DMS53 treated with DMSO at 0.1 percent for 48 hours (cell line): ENCODE measurements around the gene PDE6A.
"Not testable (repeated sequence)": the region's sequence is repeated elsewhere in the genome, so short reads cannot be mapped to it uniquely, and the experiment has no call there.

Source experiments
- DNase-seq: peaks from one replicate; lab custom pipeline; 2025; ENCODE audit not compliant: unreplicated experiment; lab: John Stamatoyannopoulos, UW

PDE6A gene

DNA sequence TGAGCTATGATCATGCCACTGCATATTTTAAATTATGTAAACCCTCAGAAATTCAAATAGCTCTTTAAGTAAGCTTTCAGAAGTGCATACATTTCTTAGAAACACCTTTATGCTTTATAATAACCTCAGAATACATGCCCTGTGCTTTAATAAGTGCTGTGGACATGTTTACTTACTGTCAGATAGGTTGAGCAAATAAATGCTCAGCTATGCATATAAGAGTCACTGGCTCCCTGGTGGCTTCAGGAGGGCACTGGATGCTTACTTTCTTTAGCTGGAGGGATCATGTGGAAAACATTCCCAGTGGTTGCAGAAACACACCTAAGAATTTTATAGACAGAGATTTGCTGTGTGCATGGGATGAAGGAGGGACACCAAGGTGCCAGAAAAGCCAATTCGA lies 74.4 kb downstream of the PDE6A start:
- DNase-seq = peak; percentile 27

- no peak for DNase-seq
Measured at GRCh38 chr5:149869411-149869821, 75.2 kb downstream of the PDE6A start.

GRCh38 chr5:149865746-149866145 lies 78.8 kb downstream of the PDE6A start:
- DNase-seq = no peak

GRCh38 chr5:149863830-149864229 lies 80.8 kb downstream of the PDE6A start:
- no peak for DNase-seq

GRCh38 chr5:149863176-149863575 lies 81.4 kb downstream of the PDE6A start:
- DNase-seq = no peak

DNA sequence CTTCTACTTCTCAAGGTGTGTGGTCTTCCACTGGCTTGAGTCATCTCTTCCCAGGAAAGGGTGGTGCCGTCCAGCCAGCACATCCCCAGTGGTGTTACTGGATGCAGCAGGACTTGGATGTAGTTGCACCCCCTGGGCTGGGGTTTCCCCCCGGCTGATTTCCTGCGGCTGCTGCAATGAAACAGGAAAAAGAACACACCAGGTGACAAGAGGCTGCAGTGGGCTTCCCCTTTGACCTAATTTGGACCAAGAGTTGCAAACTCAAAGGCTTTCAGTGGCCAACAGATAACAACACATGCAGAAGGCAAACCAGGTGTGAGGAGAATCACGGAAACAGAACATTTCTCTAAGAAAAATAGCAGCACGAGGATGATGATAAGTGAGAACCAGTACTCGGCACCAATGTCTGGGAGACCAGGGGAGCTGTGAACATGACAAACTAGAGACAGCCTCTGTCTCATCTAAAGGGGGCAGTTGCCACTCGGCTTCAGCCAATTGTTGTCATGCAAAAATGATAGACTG lies 83.7 kb downstream of the PDE6A start:
- no peak for DNase-seq

GRCh38 chr5:149859746-149860145 lies 84.8 kb downstream of the PDE6A start:
- DNase-seq = no peak

GRCh38 chr5:149858481-149858880 lies 86.1 kb downstream of the PDE6A start:
- not testable (repeated sequence) for DNase-seq

DNA sequence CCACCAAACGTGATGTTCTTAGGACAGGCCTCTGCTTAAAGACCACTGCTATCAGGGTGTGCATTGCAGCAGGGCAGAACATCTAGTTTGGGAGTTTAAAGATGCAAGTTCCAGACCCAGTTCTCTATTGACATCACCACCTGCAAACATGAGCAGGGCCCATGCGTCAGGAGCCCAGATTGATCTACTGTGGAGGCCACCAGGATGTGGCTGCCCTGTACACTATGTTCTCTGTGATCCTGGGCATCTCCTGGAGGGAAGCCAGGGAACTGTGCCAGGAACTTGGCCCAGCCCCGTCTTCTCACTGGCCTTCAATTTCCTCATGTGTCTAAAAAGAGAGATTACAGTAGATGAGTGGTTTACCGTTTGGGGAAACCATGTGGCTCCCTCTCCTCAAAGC lies 87.1 kb downstream of the PDE6A start:
- peak; percentile 17 for DNase-seq

DNA sequence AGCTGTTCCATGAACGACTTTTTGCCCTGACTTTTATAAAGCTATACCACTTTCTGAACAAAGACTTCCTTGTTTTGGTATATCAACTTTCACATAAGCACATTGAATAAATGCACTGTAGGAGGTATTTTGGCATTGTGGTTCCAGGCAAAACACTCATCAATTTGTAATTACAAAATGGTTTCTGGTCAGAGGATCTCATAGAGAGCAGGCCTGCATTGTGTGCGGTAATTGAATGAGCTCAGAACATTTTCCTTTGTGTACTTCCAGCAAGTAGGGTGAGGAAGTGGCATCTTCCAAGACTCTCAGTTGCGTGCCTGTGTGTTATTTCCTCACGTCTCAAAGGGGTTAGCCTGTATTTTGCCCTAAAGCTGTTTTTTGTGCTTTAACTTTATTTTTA lies 89.2 kb downstream of the PDE6A start:
- DNase-seq = no peak

DNA sequence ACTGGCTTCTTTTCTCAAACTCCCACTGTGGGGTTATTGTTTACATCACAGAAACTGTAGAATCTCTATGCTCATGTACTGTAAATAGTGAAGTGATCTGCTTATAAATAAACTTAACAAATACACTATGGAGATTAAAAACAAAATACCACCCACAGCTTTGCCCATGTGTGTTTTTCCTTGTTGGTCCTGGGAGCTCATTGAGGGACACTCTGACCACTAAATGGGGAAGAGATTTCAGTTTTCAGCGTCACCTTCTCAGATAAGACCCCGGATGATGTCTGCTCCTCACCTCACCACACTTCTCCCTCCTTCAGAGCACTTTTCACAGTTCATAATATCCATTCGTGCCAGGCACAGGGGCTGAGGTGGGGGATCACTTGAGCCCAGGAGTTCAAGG lies 89.7 kb downstream of the PDE6A start:
- no peak for DNase-seq

DNA sequence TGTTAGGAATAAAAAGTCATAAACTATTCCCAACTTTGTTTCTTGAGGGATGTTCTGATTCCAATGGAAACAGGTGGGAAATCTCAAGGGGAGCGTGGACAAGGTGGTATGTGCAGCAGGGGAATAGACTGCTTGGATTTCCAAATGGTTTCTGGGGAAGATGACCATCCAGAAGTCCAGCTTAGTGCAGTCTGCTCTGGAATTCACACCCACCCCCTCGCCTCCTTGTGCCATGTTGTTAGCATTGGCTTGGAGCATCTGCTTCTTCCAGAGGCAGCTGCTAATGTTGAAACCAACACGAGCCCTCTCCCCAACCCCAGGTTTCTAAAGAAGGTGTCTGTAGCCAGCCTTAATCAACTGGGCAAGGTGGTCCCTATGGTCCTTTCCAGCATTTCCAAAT lies 90.9 kb downstream of the PDE6A start:
- no peak for DNase-seq

- no peak for DNase-seq
Measured at GRCh38 chr5:149853331-149853648, 91.3 kb downstream of the PDE6A start.

DNA sequence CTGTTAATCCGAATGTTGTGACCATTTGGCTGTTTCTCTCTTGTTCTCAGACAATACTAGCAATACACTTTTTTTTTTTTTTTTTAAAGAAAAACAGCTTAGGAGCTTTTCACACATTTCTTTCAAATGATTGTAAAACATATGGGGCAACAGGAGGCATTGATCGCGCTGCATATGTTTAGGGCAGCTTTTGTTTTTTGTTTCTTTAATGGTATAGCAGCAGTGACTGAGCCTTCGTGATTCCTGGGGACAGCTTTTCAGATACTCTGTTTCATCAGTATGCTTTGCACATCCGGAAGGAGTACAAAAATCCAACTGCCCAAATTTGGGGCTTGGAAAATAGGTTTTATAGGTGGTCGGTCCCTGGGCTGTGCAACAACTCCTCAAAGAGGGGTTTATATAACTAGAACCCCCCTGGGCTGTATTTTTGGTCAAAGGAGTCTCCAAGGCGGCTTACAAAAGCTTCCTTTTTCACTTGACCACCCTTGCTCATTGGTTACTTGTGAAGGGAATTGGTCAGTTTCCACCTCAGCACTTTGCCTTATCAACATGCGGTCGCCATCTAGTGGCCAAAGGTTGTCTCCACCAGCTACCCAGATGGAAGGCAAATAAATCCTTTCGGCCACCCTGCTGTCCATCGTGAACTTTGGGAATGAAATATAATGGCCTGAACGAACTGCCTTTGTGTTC lies 91.8 kb downstream of the PDE6A start:
- peak; percentile 55 for DNase-seq

DNA sequence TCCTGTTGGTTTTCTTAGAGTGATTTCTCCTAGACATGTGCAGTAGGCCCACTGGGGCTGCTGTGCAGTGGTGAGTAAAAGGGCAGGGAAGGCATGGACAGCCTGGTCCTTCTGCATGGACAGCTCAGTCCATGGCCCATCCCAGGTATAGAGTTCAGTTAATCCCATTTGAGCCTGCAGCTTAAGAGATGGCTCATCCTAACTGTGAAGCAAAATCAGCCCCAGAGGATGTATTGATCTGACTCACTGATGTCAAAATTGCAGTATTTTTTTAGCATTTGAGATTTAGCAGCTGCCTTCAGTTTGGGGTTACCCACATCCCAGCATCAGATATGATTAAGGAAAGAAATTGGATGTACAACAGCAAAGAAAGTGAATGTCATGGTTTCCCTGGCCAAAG lies 93.4 kb downstream of the PDE6A start:
- DNase-seq = no peak

- DNase-seq = no peak
Measured at GRCh38 chr5:149849966-149850910, 94.4 kb downstream of the PDE6A start.

DNA sequence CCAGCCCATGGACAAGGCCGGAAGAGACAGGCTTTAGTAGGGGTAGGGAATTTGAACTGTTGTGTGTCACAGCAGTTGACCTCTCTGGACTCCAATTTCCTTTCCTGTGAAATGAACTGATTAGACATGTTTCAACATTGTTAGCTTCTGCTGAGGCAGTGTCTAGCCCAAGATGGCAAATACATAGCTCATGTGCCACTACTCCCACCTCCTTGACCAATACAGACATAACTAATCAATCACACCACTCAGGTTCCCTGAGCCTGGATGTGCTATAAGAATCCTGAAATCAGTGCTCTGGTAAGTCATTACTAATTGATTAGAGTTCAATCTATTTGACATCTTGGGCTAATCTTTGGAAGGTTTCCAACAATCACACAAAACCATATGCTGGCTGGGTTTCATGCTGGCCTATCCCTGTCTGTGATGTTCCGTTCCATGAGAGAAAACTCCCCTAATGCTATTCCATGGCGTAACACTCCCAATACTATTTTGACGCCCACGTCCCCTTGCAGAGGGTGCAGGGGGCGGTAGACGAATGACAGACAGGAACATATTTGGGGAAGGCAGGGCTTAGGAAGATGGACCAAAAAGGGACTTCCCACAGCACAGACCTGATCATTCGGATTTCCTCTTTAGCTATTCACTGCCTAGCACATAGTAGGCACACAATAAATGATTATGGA lies 95.2 kb downstream of the PDE6A start:
- DNase-seq = no peak

- DNase-seq = no peak
Measured at GRCh38 chr5:149847611-149848010, 97.0 kb downstream of the PDE6A start.

- no peak for DNase-seq
Measured at GRCh38 chr5:149846021-149846420, 98.6 kb downstream of the PDE6A start.

GRCh38 chr5:149845601-149846000 lies 99.0 kb downstream of the PDE6A start:
- DNase-seq = no peak
